ENCODE data around the gene ADAMTS19. TPM values are rescaled to one million over a fixed set of nuclear protein-coding genes. Genes with fewer than 3 reads are reported as not detected.

ADAMTS19 gene
- total and polyA plus RNA-seq, 2 of the 8 experiments (the other 6 are each of a cell fraction or from before 2014, with no cell fraction given), result 17.3 to 28.8 TPM

GRCh38 chr5:129689045-129689444 lies 228.9 kb downstream of the ADAMTS19 start:
- Histone ChIP-seq H3K56ac (replicated peaks; ENCODE audit: insufficient read length, low read depth, low read length) (no peak overlapping the region), H4K91ac (replicated peaks; ENCODE audit: insufficient read length, low read length) (no peak overlapping the region), H3K36me3 (ENCODE audit: control insufficient read depth in 2 of 4, insufficient read depth in 4 of 4, low read length in 3 of 4) (peaks cover 0 to 7% (median under 1%) of the 10 kb centered on the region in 4 experiments; a peak in 3 of 8 replicates), H3K4me1 (replicated peaks in 1 of 4; ENCODE audit: control insufficient read depth in 3 of 4, insufficient read depth in 4 of 4, low read length in 3 of 4) (no peaks in the 10 kb centered on the region), H2BK120ac (replicated peaks; ENCODE audit: low read depth, low read length) (no peak overlapping the region), H2BK5ac (ENCODE audit: low read depth, low read length) (no peak overlapping the region), H3K27me3 (replicated peaks in 1 of 4; ENCODE audit: control insufficient read depth in 3 of 4, extremely low read depth in 1 of 4, insufficient read depth in 3 of 4, low read length in 3 of 4) (no peaks in the 10 kb centered on the region), H3K4me3 (ENCODE audit: extremely low read depth in 1 of 4, insufficient read depth in 2 of 4, low read depth in 3 of 4, low read length in 4 of 4) (no peak overlapping the region), H3K4me2 (ENCODE audit: insufficient read depth in 1 of 2, low read depth in 2 of 2, low read length in 2 of 2) (no peak overlapping the region), H4K20me1 (replicated peaks in 1 of 2; ENCODE audit: control insufficient read depth in 1 of 2, insufficient read depth in 2 of 2, low read length in 2 of 2) (no peaks in the 10 kb centered on the region), H2BK15ac (ENCODE audit: low read length) (no peak overlapping the region), H3K9ac (replicated peaks in 1 of 4; ENCODE audit: extremely low read depth in 1 of 4, low read depth in 3 of 4, low read length in 3 of 4) (no peak overlapping the region), H3K27ac (ENCODE audit: low read depth, low read length) (no peak overlapping the region), H3K23ac (ENCODE audit: insufficient read length) (no peak overlapping the region), H4K8ac (ENCODE audit: extremely low read depth, insufficient read depth, low read length) (no peak overlapping the region), H4K5ac (ENCODE audit: insufficient read length, low read depth, low read length) (no peak overlapping the region), H2BK20ac (ENCODE audit: low read length) (no peak overlapping the region), H3K4ac (replicated peaks; ENCODE audit: insufficient read length, low read depth, low read length) (no peak overlapping the region), H3K23me2 (ENCODE audit: low read depth, low read length) (peaks cover 3% of the 10 kb centered on the region; the same call in 1 of the 2 replicates), H3K14ac (ENCODE audit: insufficient read length) (no peak overlapping the region), H3K79me2 (ENCODE audit: control insufficient read depth in 1 of 2, insufficient read depth in 2 of 2, low read length in 2 of 2) (no peaks in the 10 kb centered on the region), H2AFZ (ENCODE audit: low read length) (no peak overlapping the region), H2AK5ac (ENCODE audit: low read depth, low read length) (no peak overlapping the region), H2BK12ac (ENCODE audit: low read depth, low read length) (no peak overlapping the region), H3K9me3 (ENCODE audit: insufficient read depth in 2 of 2, low read depth in 1 of 2, low read length in 1 of 2) (no peaks in the 10 kb centered on the region), H3K79me1 (ENCODE audit: low read depth, low read length) (no peaks in the 10 kb centered on the region), H3K18ac (ENCODE audit: extremely low read depth, low read length) (no peak overlapping the region)
- FAIRE-seq (no peak), DNase-seq (ENCODE audit: low read depth in 1 of 2, low spot score in 2 of 2) (no peak)
- ChIA-PET POLR2A (ENCODE audit: partially characterized antibody) (no interaction called here), CTCF (ENCODE audit: partially characterized antibody) (interaction anchor here (1.4 kb wide), 1 partner anchor 24 kb away, joined by 3 read pairs; no protein-coding TSS in a partner anchor)
- TF ChIP-seq SIRT6 (IDR thresholded peaks at IDR 0.05; ENCODE audit: low read length) (no peak), CREB1 (IDR thresholded peaks at IDR 0.05) (no peak), KDM1A (IDR thresholded peaks at IDR 0.05; ENCODE audit: borderline replicate concordance, low read length) (no peak), POLR2AphosphoS5 (IDR thresholded peaks at IDR 0.05; ENCODE audit: low read depth, low read length) (no peak), RBBP5 (IDR thresholded peaks at IDR 0.05; ENCODE audit: borderline replicate concordance, low read depth, low read length) (no peak), GTF2F1 (IDR thresholded peaks at IDR 0.05; ENCODE audit: borderline replicate concordance, low read depth, low read length) (no peak)
- TF ChIP-seq, protein P1, sequence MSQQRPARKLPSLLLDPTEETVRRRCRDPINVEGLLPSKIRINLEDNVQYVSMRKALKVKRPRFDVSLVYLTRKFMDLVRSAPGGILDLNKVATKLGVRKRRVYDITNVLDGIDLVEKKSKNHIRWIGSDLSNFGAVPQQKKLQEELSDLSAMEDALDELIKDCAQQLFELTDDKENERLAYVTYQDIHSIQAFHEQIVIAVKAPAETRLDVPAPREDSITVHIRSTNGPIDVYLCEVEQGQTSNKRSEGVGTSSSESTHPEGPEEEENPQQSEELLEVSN (IDR thresholded peaks at IDR 0.05), result no peak
